Astrocyte (in vitro differentiated cells and primary cell): ENCODE data around the gene ATG2B. TPM values are rescaled to one million over a fixed set of nuclear protein-coding genes. Genes with fewer than 3 reads are reported as not detected.

Experiments used
- DNase-seq: peaks from one replicate; pipeline ENCODE4 v3.0.0-alpha.2; 2010; ENCODE audit warnings: low read depth
- FAIRE-seq: peaks from 2 replicates; lab custom pipeline; 2011; peaks lifted over from hg19 to GRCh38; lab: Jason Lieb, UNC
- H2AFZ ChIP-seq: 2 replicates; pipeline ENCODE4 v1.6.0; 2012; ENCODE audit warnings: low read depth, low read length, inconsistent platforms
- H3K27ac ChIP-seq: 2 replicates; pipeline ENCODE4 v1.5.1; 2011; ENCODE audit warnings: low read depth, low read length, inconsistent platforms
- H3K27me3 ChIP-seq: 2 replicates; pipeline ENCODE4 v1.6.0; 2011; ENCODE audit warnings: low read length, inconsistent platforms; ENCODE audit not compliant: insufficient read depth
- H3K36me3 ChIP-seq: 2 replicates; pipeline ENCODE4 v1.5.1; 2011; ENCODE audit warnings: low read length, inconsistent platforms; ENCODE audit not compliant: insufficient read depth
- H3K4me1 ChIP-seq: 2 replicates; pipeline ENCODE4 v1.5.1; 2011; ENCODE audit warnings: low read length, inconsistent platforms; ENCODE audit not compliant: insufficient read depth
- H3K4me2 ChIP-seq: 2 replicates; pipeline ENCODE4 v1.6.0; 2012; ENCODE audit warnings: low read length, inconsistent platforms
- H3K4me3 ChIP-seq: 2 replicates; pipeline ENCODE4 v1.5.1; 2011; ENCODE audit warnings: low read depth, mild to moderate bottlenecking, low read length, inconsistent platforms; ENCODE audit not compliant: insufficient read depth
- H3K79me2 ChIP-seq: 2 replicates; pipeline ENCODE4 v1.6.0; 2012; ENCODE audit warnings: mild to moderate bottlenecking, low read length, inconsistent platforms; ENCODE audit not compliant: insufficient read depth
- H3K9ac ChIP-seq: 2 replicates; pipeline ENCODE4 v1.6.0; 2012; ENCODE audit warnings: mild to moderate bottlenecking, low read length, inconsistent platforms
- H3K9me3 ChIP-seq: 2 replicates; pipeline ENCODE4 v1.5.1; 2012; ENCODE audit warnings: low read depth, mild to moderate bottlenecking, low read length, inconsistent platforms; ENCODE audit not compliant: insufficient read depth
- H4K20me1 ChIP-seq: 2 replicates; pipeline ENCODE4 v1.6.0; 2012; ENCODE audit warnings: low read length, inconsistent platforms; ENCODE audit not compliant: insufficient read depth
- H3K27ac Mint-ChIP-seq: one replicate; pipeline ENCODE4 v1.8.0; 2021; ENCODE audit warnings: mild to moderate bottlenecking, mixed read lengths; ENCODE audit not compliant: unreplicated experiment
- H3K27me3 Mint-ChIP-seq: one replicate; pipeline ENCODE4 v1.8.0; 2021; ENCODE audit warnings: low read depth, mixed read lengths; ENCODE audit not compliant: unreplicated experiment
- H3K36me3 Mint-ChIP-seq: one replicate; pipeline ENCODE4 v1.8.0; 2021; ENCODE audit warnings: low read depth, mixed read lengths; ENCODE audit not compliant: unreplicated experiment
- H3K4me1 Mint-ChIP-seq: one replicate; pipeline ENCODE4 v1.8.0; 2021; ENCODE audit warnings: low read depth, mixed read lengths; ENCODE audit not compliant: unreplicated experiment
- H3K4me3 Mint-ChIP-seq: one replicate; pipeline ENCODE4 v1.8.0; 2021; ENCODE audit warnings: mild to moderate bottlenecking, moderate library complexity, mixed read lengths; ENCODE audit not compliant: unreplicated experiment
- H3K9me3 Mint-ChIP-seq: one replicate; pipeline ENCODE4 v1.8.0; 2021; ENCODE audit warnings: mild to moderate bottlenecking, mixed read lengths; ENCODE audit not compliant: unreplicated experiment
- CTCF ChIP-seq: IDR thresholded peaks from 2 replicates; pipeline ENCODE4 v1.5.1; 2011; ENCODE audit warnings: low read depth, mild to moderate bottlenecking, inconsistent platforms, low read length, moderate library complexity; ENCODE audit not compliant: insufficient read depth
- EZH2 ChIP-seq: IDR thresholded peaks from 2 replicates; pipeline ENCODE4 v1.6.1; 2012; ENCODE audit warnings: mild to moderate bottlenecking, low read length, inconsistent platforms; ENCODE audit not compliant: insufficient read depth
- total RNA-seq: library from RNA; stranded (reverse); gene quantifications from 2 replicates; pipeline ENCODE4 v1.2.1, GENCODE V29; 2021

The ATG2B gene
- total RNA-seq, 1 donor from 2014 or later, result 14.2 TPM

DNA sequence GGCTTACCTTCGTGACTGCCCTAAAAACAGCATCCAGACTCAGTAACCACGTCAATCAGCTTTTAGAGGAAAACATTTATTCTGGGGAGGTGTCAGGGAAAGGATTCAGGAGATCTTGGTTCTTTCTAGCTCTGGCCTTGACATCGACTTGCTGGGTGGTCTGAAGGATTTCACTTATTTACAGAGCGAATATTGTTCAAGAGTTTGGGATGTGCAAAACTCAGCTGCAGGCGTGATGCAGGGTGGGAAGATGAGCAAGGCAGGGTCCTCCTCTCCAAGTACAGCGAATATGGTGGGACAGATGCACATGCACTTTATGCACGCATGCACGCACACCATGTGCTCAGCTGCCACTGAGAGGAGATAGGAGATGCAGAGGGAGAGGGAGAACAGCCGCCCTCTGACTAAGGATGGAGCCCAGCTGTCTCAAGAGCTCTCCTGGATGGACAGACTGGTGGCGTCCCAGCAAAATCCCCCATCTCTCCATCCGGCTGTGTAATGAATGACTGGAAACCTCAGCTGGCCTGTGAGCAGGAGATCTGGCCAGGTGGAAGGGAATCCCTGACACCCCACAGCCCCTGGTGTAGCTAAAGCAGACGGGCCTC lies 131.5 kb downstream of the ATG2B start:
- H3K27me3 Mint-ChIP-seq, result peaks cover 26% of the 10 kb centered on the region
- Histone ChIP-seq H3K27ac (no peak overlapping the region), H3K9ac (no peak overlapping the region), H3K4me2 (no peak overlapping the region), H3K36me3 (no peaks in the 10 kb centered on the region), H3K27me3 (no peaks in the 10 kb centered on the region), H2AFZ (no peak overlapping the region), H3K9me3 (no peaks in the 10 kb centered on the region), H3K79me2 (no peaks in the 10 kb centered on the region), H4K20me1 (no peaks in the 10 kb centered on the region), H3K4me3 (no peak overlapping the region), H3K4me1 (no peaks in the 10 kb centered on the region)
- DNase-seq (no peak), FAIRE-seq (no peak)
- H3K27ac Mint-ChIP-seq, result no peak overlapping the region
- H3K9me3 Mint-ChIP-seq, result peaks cover 3% of the 10 kb centered on the region
- peaks cover 4% of the 10 kb centered on the region for H3K4me1 Mint-ChIP-seq
- no peak for TF ChIP-seq EZH2
- no peak for TF ChIP-seq CTCF
- no peak overlapping the region for H3K4me3 Mint-ChIP-seq
- peaks cover 1% of the 10 kb centered on the region for H3K36me3 Mint-ChIP-seq

- no peak for FAIRE-seq
- no peaks in the 10 kb centered on the region for H3K36me3 ChIP-seq
Observed at GRCh38 chr14:96231056-96231455, 132.1 kb downstream of the ATG2B start.

More at GRCh38 chr14:96231056-96231455, 132.1 kb downstream of the ATG2B start:
- no peak for DNase-seq
- no peaks in the 10 kb centered on the region for H3K4me1 ChIP-seq
- Mint-ChIP-seq H3K9me3 (peaks cover 3% of the 10 kb centered on the region), H3K36me3 (no peaks in the 10 kb centered on the region), H3K27me3 (peaks cover 26% of the 10 kb centered on the region), H3K4me1 (peaks cover 5% of the 10 kb centered on the region), H3K4me3 (no peak overlapping the region), H3K27ac (no peak overlapping the region)
- no peaks in the 10 kb centered on the region for H3K9me3 ChIP-seq
- no peaks in the 10 kb centered on the region for H3K27me3 ChIP-seq
- H3K79me2 ChIP-seq, result no peaks in the 10 kb centered on the region
- TF ChIP-seq CTCF (no peak), EZH2 (no peak)
- no peaks in the 10 kb centered on the region for H4K20me1 ChIP-seq
- no peak overlapping the region for H2AFZ ChIP-seq
- no peak overlapping the region for H3K27ac ChIP-seq
- H3K4me3 ChIP-seq, result no peak overlapping the region
- H3K4me2 ChIP-seq, result no peak overlapping the region
- no peak overlapping the region for H3K9ac ChIP-seq
